ENCODE measurements around the gene FAM217B. TPM values are rescaled to one million over a fixed set of nuclear protein-coding genes. Genes with fewer than 3 reads are reported as not detected.

The FAM217B gene
- total RNA-seq, 1 donor from 2014 or later, result 27.6 TPM

GRCh38 chr20:59925899-59926298 is 14.3 kb upstream of the FAM217B start:
- H3K27ac Mint-ChIP-seq, result no peak overlapping the region
- H3K36me3 Mint-ChIP-seq, result no peaks in the 10 kb centered on the region
- no peak overlapping the region for H3K4me3 Mint-ChIP-seq
- DNase-seq (ENCODE audit: extremely low spot score, unreplicated experiment), result no peak
- peaks cover 15% of the 10 kb centered on the region for H3K4me1 Mint-ChIP-seq (ENCODE audit: unreplicated experiment)
- TF ChIP-seq CTCF (conservative IDR thresholded peaks at IDR 0.05), result no peak
- H3K27me3 Mint-ChIP-seq, result no peaks in the 10 kb centered on the region
- no peaks in the 10 kb centered on the region for H3K9me3 Mint-ChIP-seq

- no peak for DNase-seq (ENCODE audit: extremely low spot score, unreplicated experiment)
- TF ChIP-seq CTCF (conservative IDR thresholded peaks at IDR 0.05), result no peak
- Mint-ChIP-seq H3K27me3 (peaks cover 3% of the 10 kb centered on the region), H3K27ac (peak overlapping the region; percentile 11), H3K9me3 (no peaks in the 10 kb centered on the region), H3K4me3 (peak overlapping the region; percentile 83), H3K4me1 (ENCODE audit: unreplicated experiment) (peaks cover 12% of the 10 kb centered on the region), H3K36me3 (no peaks in the 10 kb centered on the region)
Measured at GRCh38 chr20:59931511-59932312, 8.5 kb upstream of the FAM217B start.

GRCh38 chr20:59932616-59933295 is 7.4 kb upstream of the FAM217B start:
- H3K9me3 Mint-ChIP-seq, result no peaks in the 10 kb centered on the region
- no peak overlapping the region for H3K27ac Mint-ChIP-seq
- peaks cover 3% of the 10 kb centered on the region for H3K27me3 Mint-ChIP-seq
- H3K4me1 Mint-ChIP-seq (ENCODE audit: unreplicated experiment), result peaks cover 16% of the 10 kb centered on the region
- H3K4me3 Mint-ChIP-seq, result no peak overlapping the region
- H3K36me3 Mint-ChIP-seq, result no peaks in the 10 kb centered on the region
- no peak for TF ChIP-seq CTCF (conservative IDR thresholded peaks at IDR 0.05)
- DNase-seq (ENCODE audit: extremely low spot score, unreplicated experiment), result no peak

GRCh38 chr20:59933296-59933848 is 6.8 kb upstream of the FAM217B start, which contains the start of gene SYCP2:
Gene SYCP2 (minus strand): TSS chr20:59933637. CDS start chr20:59922413, 11,224 bp downstream.
- peaks cover 3% of the 10 kb centered on the region for H3K36me3 Mint-ChIP-seq
- no peak within 1 kb of the TSS for H3K27ac Mint-ChIP-seq
- peaks cover 23% of the 10 kb centered on the region for H3K4me1 Mint-ChIP-seq (ENCODE audit: unreplicated experiment)
- TF ChIP-seq CTCF (conservative IDR thresholded peaks at IDR 0.05), result no peak
- H3K4me3 Mint-ChIP-seq, result peak within 1 kb of the TSS; percentile 84
- DNase-seq (ENCODE audit: extremely low spot score, unreplicated experiment), result no peak
- peaks cover 3% of the 10 kb centered on the region for H3K27me3 Mint-ChIP-seq
- no peaks in the 10 kb centered on the region for H3K9me3 Mint-ChIP-seq

- Mint-ChIP-seq H3K36me3 (peaks cover 6% of the 10 kb centered on the region), H3K4me1 (ENCODE audit: unreplicated experiment) (peaks cover 27% of the 10 kb centered on the region), H3K4me3 (peak overlapping the region; percentile 84), H3K27ac (no peak overlapping the region), H3K27me3 (peaks cover 3% of the 10 kb centered on the region), H3K9me3 (no peaks in the 10 kb centered on the region)
- DNase-seq (ENCODE audit: extremely low spot score, unreplicated experiment), result peak; percentile 86
- TF ChIP-seq CTCF (conservative IDR thresholded peaks at IDR 0.05), result peak; percentile 99
Measured at GRCh38 chr20:59933849-59934585, 6.2 kb upstream of the FAM217B start.

Data from type B pancreatic cell (in vitro differentiated cells).